GM21619 (cell line): Measurements from ENCODE around the gene AFF2.
"Not testable (repeated sequence)": the region's sequence is repeated elsewhere in the genome, so short reads cannot be mapped to it uniquely, and the experiment has no call there.

Experiments
- ATAC-seq: cut with Tn5 transposase; IDR thresholded peaks from one replicate; pipeline ENCODE4 v1.9.1; 2021; ENCODE audit not compliant: unreplicated experiment

The AFF2 gene

GRCh38 chrX:148629434-148629833, 129.0 kb downstream of the AFF2 start:
- ATAC-seq: no peak

GRCh38 chrX:148632444-148632843, 132.0 kb downstream of the AFF2 start:
- no peak for ATAC-seq

GRCh38 chrX:148633218-148633908, 132.9 kb downstream of the AFF2 start:
- no peak for ATAC-seq

- ATAC-seq: no peak
Measured at GRCh38 chrX:148634591-148634990, 134.2 kb downstream of the AFF2 start.

GRCh38 chrX:148643460-148643859, 143.0 kb downstream of the AFF2 start:
- no peak for ATAC-seq

- no peak for ATAC-seq
Measured at GRCh38 chrX:148647651-148648050, 147.2 kb downstream of the AFF2 start.

- no peak for ATAC-seq
Measured at GRCh38 chrX:148649145-148649795, 148.9 kb downstream of the AFF2 start.

- no peak for ATAC-seq
Measured at GRCh38 chrX:148658115-148658730, 157.8 kb downstream of the AFF2 start.

- no peak for ATAC-seq
Measured at GRCh38 chrX:148659481-148659880, 159.1 kb downstream of the AFF2 start.

- no peak for ATAC-seq
Measured at GRCh38 chrX:148661035-148661434, 160.6 kb downstream of the AFF2 start.

- ATAC-seq: no peak
Measured at GRCh38 chrX:148662014-148662413, 161.6 kb downstream of the AFF2 start.

GRCh38 chrX:148664171-148664570, 163.8 kb downstream of the AFF2 start:
- ATAC-seq: no peak

GRCh38 chrX:148664995-148665394, 164.6 kb downstream of the AFF2 start:
- ATAC-seq: no peak

- not testable (repeated sequence) for ATAC-seq
Measured at GRCh38 chrX:148669175-148669574, 168.8 kb downstream of the AFF2 start.

GRCh38 chrX:148670277-148670676, 169.9 kb downstream of the AFF2 start:
- ATAC-seq: no peak

- no peak for ATAC-seq
Measured at GRCh38 chrX:148672517-148672916, 172.1 kb downstream of the AFF2 start.

- ATAC-seq: no peak
Measured at GRCh38 chrX:148681605-148682004, 181.2 kb downstream of the AFF2 start.

GRCh38 chrX:148682206-148682605, 181.8 kb downstream of the AFF2 start:
- ATAC-seq: no peak

GRCh38 chrX:148691456-148691855, 191.0 kb downstream of the AFF2 start:
- ATAC-seq: no peak

GRCh38 chrX:148695255-148695654, 194.8 kb downstream of the AFF2 start:
- ATAC-seq: no peak

GRCh38 chrX:148698221-148698620, 197.8 kb downstream of the AFF2 start:
- ATAC-seq: no peak

- no peak for ATAC-seq
Measured at GRCh38 chrX:148700021-148700420, 199.6 kb downstream of the AFF2 start.
